Measurements from ENCODE around the gene VPREB1. TPM values are rescaled to one million over a fixed set of nuclear protein-coding genes. Genes with fewer than 3 reads are reported as not detected.
A peak's percentile ranks its signal among the peaks of the same experiment; 100 is the strongest.
"Not testable (repeated sequence)": the region's sequence is repeated elsewhere in the genome, so short reads cannot be mapped to it uniquely, and the experiment has no call there.

VPREB1 gene
- total RNA-seq, 1 donor from 2014 or later, result not detected

DNA sequence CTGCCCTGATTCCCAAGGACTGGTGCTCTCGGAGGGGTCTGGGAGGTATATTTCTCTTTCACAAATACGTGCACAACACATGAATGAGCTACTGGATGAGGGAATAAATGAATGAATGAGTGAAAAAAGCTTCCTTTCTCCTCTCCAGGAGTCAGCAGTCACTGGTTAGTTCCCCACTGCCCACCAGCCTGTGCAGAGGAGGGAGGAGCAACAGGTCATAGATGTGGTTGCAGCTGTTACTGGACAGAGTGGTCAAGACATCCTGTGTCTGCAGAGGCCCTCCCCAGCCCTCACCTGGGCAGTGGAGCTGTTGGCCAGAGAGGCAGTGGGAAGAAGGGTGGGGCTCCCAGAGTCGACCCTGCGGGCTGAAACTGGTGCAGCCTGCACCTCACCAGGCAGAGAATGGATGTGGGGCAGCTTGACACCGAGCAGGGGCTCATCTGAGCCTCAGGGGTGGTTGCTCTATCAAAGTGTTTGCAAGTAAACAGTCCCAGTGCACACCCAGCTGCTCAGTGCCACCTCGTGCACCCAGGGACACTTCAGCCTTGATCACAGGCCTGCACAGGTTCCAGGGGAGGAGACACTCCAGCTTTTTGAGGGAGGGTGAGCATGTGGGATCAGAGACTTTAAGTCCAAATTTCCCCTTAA lies 1.4 kb upstream of the VPREB1 start:
- no peak for ATAC-seq
- no peak for DNase-seq (ENCODE audit: low spot score)

DNA sequence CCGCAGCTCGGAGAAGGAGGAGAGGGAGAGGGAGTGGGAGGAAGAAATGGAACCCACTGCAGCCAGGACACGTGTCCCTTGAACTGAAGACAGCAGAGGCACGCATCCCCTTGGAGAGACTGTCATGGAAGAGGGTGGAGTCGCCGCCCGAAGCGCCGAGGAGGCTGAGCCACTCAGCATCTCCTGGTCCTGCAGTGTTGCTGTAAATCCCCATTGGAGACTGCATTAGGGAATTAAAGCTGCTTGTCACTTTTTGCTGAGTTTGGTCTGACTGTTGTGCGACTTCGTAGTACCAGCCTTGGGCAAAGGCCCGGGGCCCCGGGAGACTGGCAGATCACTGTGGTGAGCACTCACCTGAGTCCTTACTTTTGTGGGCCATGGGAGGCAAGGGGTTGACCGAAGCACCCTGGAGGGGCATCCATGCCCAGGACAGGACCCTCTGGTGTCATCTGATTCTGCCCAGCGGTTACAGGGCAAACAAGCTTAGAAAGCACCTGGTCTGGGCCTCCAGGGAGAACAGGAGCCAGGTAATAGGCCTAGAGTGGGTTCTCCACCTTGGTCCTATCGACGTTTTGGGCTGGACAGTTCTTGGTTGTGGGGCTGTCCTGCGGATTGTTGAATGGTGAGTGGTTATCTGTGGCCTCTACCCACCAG lies 797 bp downstream of the VPREB1 start:
- DNase-seq (ENCODE audit: low spot score) (no peak), ATAC-seq (no peak)

DNA sequence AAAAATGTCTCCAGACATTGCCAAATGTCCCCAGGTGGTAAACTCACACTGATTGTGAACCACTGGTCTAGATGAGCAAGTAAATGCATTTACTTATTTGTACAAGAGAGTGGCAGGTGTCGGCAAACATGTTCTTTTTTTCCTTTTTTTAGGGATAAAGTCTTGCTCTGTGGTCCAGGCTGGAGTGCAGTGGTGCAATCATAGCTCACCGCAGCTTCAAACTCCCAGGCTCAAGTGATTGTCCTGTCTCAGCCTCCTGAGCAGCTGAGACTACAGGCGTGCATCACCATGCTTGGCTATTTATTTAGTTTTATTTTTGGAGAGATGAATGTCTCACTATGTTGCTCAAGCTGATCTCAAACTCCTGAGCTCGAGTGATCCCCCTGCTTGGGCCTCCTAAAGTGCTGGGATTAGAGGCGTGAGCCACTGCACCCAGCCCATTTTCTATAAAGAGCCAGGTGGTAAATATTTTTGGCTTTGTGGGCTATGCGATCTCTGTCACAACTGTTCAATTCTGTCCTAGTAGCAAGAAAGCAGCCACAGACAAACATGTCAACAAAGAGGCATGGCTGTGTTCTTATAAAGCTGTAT lies 1.4 kb downstream of the VPREB1 start:
- no peak for ATAC-seq
- DNase-seq (ENCODE audit: low spot score), result no peak

DNA sequence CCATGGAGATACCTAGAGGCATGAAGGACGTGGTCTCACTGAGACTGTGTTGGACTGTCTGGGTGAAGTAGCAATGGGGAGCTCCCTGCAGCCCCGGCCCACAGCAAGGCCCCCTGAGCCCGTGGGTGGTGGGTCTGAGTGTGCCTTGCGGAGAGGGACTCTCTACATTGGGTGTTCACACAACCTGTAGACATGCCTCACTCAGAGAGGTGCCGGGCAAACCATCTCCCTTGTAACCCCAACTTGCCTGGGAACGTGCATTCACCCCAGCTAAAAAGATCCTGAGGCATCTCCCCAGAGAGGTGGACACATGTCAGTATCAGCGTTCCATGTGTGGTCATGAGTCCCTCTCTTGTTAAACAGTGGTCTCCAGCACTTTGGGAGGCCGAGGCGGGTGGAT lies 2.1 kb downstream of the VPREB1 start:
- no peak for ATAC-seq
- no peak for DNase-seq (ENCODE audit: low spot score)

DNA sequence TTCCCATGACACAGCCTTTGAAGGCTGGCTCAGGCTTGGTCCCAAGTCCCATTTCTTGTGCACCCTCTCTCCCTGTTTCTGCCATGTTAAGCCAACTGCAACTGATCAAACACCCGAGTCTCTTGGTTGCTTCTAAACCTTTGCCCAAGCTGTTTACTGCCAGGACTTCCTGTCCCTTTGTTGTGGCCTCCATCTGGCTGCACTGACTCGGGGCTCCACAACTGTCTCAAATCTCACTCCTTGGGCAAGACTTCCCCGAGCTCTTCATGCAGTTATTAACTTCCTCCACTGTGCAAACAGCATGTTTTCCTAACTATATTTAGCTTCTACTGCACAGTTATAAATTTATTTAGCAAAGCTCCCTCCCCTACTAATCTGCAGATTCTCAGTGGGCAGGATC lies 4.3 kb downstream of the VPREB1 start:
- DNase-seq (ENCODE audit: low spot score), result peak; percentile 24
- ATAC-seq, result no peak

DNA sequence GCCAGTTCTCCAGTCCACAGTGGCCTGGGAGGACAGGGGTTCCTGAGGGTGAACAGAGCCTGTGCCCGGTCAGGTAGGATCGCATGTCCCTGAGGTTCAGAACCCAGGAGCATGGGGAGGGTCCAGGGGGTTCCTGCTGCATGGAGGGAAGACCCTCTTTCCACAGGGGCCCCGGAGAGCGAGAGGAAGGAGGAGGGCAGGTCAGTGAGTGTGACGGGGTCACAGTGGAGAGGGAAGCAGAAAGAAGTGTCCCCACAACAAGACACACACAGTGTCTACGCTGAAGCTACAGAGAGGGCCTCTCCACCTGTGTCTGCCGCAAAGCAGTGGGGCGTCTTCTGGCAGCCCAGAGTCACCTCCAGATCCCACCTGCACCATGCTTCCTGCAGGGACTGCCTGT lies 6.1 kb downstream of the VPREB1 start:
- ATAC-seq; DNase-seq (ENCODE audit: low spot score): not testable (repeated sequence)

DNA sequence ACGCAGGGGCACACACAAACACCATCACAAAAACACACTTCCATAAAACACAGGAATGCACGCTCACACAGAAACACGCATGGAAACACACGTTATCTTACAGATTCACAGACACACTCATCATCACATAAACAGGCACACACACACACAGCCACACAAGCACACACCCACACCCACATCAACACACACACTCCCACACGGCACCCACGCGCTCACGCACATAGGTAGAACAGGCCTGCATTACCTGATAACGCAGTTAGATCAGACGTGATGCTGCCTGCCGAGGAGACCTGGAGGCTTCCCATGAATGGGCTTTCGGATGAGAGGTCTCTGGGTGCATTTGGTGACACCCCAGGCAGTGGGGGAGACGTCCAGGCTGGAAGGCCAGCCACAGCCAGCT lies 11.5 kb downstream of the VPREB1 start:
- not testable (repeated sequence) for DNase-seq (ENCODE audit: low spot score); ATAC-seq

DNA sequence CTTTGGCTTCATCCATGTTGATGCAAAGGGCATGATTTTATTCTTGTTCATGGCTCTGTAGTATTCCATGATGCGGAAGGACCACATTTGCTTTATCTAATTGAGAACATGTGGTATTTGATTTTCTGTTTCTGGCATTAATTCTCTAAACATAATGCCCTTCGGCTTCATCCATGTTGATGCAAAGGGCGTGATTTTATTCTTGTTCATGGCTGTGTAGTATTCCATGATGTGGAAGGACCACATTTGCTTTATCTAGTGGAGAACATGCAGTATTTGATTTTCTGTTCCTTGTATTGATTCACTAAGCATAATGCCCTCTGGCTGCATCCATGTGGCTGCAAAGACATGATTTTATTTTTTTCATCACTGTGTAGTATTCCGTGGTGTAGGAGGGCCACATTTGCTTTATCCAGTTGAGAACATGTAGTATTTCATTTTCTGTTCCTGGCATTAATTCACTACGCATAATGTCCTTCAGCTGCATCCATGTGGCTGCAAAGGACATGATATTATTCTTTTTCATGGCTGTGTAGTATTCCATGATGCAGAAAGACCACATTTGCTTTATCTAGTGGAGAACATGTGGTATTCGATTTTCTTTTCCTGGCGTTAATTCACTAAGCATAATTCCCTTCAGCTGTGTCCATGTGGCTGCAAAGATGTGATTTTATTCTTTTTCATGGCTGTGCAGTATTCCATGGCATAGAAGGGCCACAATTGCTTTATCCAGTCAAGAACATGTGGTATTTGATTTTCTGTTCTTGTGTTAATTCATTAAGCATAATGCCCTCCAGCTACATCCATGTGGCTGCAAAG lies 14.2 kb downstream of the VPREB1 start:
- ATAC-seq; DNase-seq (ENCODE audit: low spot score): not testable (repeated sequence)

DNA sequence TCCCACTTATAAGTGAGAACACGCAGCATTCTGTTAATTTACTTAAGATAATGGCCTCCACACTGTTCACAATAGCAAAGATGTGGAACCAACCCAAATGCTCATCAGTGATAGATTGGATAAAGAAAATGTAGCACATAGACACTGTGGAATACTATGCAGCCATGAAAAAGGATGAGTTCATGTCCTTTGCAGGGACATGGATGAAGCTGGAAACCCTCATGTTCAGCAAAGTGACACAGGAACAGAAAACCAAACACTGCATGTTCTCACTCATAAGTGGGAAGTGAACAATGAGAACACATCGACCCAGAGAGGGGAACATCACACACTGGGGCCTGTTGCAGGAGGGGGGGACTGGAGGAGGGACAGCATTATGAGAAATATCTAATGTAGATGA lies 15.6 kb downstream of the VPREB1 start:
- not testable (repeated sequence) for ATAC-seq; DNase-seq (ENCODE audit: low spot score)

DNA sequence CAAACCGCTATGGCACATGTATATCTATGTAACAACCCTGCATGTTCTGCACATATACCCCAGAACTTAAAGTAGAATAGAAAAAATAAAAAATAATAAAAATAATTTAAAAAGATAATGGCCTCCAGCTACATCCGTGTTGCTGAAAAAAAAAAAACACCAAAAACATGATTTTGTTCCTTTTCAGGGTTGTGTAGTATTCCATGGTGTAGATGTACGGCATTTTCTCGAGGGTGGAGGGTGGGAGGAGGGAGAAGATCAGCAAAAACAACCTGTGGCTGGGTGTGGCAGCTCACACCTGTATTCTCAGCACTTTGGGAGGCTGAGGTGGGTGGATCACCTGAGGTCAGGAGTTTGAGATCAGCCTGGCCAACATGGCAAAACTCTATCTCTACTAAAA lies 16.0 kb downstream of the VPREB1 start:
- DNase-seq (ENCODE audit: low spot score); ATAC-seq: not testable (repeated sequence)

DNA sequence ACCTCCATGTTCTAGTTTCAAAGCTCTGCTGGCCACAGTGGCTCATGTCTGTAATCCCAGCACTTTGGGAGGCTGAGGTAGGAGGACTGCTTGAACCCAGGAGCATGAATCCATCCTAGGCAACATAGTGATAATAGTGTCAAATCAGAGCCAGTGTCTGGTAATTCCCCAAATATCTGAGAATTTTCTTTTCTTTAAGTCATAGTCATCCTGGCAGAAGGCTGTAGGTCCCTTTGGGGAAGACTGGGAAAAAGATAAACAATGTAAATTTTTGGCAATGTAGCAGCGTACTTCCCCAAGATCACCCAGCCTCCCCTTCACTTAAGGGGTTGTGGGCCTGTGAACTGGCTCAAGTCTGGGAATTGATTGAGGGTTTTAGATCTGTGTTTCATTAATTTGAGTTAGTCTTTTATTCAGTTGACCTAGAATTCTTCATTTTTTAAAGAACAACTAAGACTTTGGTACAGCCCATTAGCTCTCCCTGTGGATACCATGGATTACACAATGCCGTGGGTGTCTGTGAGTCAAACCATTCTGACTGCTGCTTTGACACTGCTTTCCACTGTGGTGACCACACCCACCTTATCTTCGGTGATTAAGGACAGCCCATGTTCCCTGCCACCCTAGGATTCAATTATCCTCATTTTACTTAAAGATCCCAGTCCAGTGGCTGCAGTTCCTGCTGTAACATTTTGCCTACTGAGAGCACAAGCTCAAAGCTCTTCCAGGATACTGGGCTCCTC lies 17.9 kb downstream of the VPREB1 start:
- not testable (repeated sequence) for DNase-seq (ENCODE audit: low spot score); ATAC-seq

DNA sequence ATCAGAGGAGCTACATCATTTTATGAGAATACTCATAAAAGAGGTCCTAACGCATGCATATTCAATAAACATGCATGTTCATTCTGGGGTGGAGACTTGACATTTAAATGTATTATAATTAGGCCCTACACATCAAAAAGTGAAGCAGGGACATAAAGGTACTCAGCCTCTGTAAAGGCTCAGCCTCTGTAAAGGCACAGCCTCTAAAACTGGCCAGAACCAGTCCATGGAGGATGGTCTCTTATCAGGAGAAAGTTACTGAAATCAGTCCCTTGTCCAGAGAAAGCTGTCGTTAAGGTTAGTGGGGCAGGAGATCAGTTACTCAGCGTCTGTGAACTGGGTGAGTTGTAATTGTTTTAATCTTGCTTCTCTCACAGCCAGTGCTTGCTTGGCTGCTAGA lies 19.2 kb downstream of the VPREB1 start:
- ATAC-seq; DNase-seq (ENCODE audit: low spot score): not testable (repeated sequence)

DNA sequence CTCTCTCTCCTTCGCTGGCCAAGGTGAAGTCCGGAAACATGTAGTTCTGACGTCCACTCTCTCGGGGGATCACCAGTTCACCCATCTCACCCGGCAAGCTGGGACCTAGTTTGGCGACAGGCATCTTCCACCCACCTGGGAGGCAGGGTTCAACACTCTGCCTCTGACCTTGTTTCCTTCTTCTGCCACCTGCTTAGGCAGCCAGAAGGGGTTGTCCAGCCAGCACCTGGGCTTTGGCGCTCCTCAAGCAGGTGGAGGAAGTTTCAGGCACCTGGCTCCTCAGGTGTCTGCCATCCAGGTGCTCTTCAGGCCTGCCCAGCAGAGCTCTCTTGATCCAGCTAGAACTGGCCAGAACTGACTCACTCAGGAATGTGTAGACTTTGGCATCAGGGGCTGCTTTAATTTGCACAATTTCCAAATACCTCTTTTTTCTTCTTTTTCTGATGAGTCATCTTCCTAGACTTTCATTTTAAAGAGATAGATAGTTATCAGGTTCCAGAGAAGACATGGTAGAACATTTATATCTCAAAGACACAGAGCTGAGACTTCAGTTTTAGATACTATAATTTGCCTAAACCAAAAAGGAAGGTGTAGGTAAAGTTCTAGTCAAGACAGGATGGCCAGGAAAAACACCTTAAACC lies 25.6 kb downstream of the VPREB1 start:
- ATAC-seq; DNase-seq (ENCODE audit: low spot score): not testable (repeated sequence)

DNA sequence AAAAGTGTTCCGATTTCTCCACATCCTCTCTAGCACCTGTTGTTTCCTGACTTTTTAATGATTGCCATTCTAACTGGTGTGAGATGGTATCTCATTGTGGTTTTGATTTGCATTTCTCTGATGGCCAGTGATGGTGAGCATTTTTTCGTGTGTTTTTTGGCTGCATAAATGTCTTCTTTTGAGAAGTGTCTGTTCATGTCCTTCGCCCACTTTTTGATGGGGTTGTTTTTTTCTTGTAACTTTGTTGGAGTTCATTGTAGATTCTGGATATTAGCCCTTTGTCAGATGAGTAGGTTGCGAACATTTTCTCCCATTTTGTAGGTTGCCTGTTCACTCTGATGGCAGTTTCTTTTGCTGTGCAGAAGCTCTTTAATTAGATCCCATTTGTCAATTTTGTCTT lies 32.8 kb downstream of the VPREB1 start:
- not testable (repeated sequence) for ATAC-seq; DNase-seq (ENCODE audit: low spot score)

DNA sequence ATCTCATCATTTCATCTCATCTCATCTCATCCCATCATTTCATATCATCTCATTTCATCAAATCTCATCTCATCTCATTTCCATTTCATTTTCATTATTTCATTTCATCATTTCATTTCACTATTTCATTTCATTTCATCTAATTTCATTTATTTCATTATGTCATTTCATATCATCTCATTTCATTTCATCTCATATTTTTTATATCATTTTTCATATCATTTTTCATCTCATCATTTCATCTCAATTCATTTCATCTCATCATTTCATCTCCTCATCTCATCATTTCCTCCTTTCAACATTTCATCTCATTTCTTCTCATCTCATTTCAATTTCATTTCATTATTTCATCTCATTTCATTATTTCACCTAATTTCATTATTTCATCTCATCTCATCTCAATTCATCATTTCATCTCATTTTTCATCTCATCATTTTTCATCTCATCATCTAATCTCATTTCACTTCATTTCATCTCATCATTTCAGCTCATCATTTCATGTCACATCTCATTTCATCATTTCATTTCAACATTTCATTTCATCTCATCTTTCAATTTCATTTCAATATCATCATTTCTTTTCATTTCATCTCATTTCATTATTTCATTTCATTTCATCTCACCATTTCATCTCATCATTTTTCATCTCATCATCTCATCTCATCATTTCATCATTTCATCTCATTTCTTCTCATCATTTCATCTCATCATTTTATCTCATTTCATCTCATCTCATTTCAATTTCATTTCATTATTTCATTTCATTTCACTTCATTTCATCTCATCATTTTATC lies 40.6 kb downstream of the VPREB1 start:
- not testable (repeated sequence) for DNase-seq (ENCODE audit: low spot score)

DNA sequence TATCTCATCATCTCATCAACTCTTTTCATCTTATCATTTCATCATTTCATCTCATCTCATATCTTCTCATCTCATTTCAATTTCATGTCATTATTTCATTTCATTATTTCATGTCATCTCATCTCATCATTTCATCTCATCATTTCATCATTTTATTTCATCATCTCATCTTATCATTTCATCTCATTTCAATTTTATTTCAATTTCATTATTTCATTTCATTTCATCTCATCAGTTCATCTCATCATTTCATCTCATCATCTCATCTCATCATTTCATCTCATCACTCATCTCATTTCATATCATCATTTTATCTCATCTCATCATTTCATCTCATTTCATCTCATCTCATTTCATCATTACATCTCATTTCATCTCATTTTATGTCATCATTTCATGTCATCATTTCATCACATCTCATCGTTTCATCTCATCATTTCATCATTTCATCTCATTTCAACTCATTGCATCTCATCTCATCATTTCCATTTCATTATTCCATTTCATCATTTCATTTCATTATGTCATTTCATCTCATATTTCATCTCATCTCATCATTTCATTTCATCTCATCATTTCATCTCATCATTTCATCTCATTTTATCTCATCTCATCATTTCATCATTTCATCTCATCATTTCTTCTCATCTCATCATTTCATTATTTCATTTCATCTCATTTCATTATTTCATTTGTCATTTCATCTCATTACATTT lies 42.0 kb downstream of the VPREB1 start:
- ATAC-seq; DNase-seq (ENCODE audit: low spot score): not testable (repeated sequence)

More for the DNA sequence above, 40.6 kb downstream of the VPREB1 start:
- not testable (repeated sequence) for ATAC-seq

DNA sequence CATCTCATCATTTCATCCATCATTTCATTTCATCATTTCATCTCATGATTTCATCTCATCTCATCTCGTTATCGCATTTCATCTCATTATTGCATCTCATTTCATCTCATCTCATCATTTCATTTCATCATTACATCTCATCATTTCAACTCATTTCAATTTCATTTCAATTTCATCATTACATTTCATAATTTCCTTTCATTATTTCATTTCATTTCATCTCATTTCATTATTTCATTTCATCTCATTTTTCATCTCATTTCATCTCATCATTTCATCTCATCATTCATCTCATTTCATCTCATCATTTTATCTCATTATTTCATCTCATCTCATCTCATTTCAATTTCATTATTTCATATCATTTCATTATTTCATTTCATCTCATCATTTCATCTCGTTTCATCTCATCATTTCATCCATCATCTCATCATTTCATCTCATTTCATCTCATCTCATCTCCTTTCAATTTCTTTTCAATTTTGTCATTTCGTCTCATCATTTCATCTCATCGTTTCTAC lies 42.6 kb downstream of the VPREB1 start:
- ATAC-seq; DNase-seq (ENCODE audit: low spot score): not testable (repeated sequence)

DNA sequence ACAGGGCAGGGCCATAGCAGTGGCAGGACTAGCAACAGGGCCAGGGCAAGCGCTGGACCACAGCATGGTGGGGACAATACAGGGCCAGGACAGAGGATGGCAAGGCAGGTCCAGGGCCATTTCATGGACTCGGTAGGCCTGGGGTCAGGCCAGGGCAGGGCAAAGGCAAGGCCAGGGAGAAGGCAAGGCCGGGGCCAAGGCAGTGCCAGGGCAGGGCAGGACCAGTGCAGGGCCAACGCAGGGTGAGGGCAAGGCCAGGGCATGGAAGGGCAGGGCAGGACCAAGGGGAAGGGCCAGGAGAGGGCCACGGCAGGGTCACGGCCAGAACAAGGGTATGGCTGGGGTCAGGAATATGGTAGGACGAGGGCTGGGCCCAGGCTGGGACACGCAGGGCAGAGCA lies 45.1 kb downstream of the VPREB1 start:
- not testable (repeated sequence) for ATAC-seq; DNase-seq (ENCODE audit: low spot score)

Data from left lobe of liver (tissue), 2 donors.